ENCODE results near the gene PPM1L.

PPM1L gene

DNA sequence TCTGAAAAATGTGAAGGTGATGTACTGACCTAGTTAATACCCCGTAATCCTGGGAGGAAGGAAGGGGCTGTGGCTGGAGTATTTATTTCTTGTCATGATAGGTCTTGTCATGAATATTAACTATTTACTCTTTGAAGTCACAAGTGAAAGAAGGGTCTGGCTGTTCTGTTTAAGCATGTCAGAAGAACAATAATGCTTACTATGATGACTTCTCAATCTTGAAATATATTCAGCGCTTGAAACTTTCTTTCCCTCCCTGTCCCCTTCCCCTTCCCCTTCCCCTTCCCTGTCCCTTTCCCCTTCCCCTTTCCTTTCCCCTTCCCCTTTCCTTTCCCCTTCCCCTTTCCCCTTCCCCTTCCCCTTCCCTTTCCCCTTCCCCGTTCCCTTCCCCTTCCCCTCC lies 153.9 kb downstream of the PPM1L start:
- peaks cover 0 to 5% of the 10 kb centered on the region in 2 experiments for H3K4me1 ChIP-seq (ENCODE audit: control insufficient read depth in 1 of 2, insufficient read depth in 2 of 2, low read length in 2 of 2)
- no peak overlapping the region for H3K4ac ChIP-seq (ENCODE audit: low read depth, low read length)
- H3K9me3 ChIP-seq (ENCODE audit: insufficient read depth, low read depth, low read length): no peaks in the 10 kb centered on the region
- H4K8ac ChIP-seq (ENCODE audit: low read depth, low read length): no peak overlapping the region
- H2AFZ ChIP-seq (ENCODE audit: insufficient read depth, low read length, poor library complexity): no peak overlapping the region
- no peak overlapping the region for H2BK12ac ChIP-seq (ENCODE audit: low read length)
- H3K9ac ChIP-seq (ENCODE audit: low read length): no peak overlapping the region
- no peak overlapping the region for H4K91ac ChIP-seq (ENCODE audit: low read depth, low read length)
- no peaks in the 10 kb centered on the region for H3K36me3 ChIP-seq (ENCODE audit: control insufficient read depth in 1 of 2, insufficient read depth in 2 of 2, low read length in 2 of 2)
- H2AK5ac ChIP-seq (ENCODE audit: low read length): no peak overlapping the region
- peaks cover 1% of the 10 kb centered on the region for H3K79me1 ChIP-seq (ENCODE audit: low read length)
- H2BK120ac ChIP-seq (ENCODE audit: insufficient read depth, low read length, poor library complexity): no peak overlapping the region
- H4K12ac ChIP-seq (ENCODE audit: low read depth, low read length): no peak overlapping the region
- no peak overlapping the region for H3K14ac ChIP-seq (ENCODE audit: low read length)
- no peaks in the 10 kb centered on the region for H3K27me3 ChIP-seq (ENCODE audit: insufficient read depth, low read length)
- H3K18ac ChIP-seq (ENCODE audit: low read length): no peak overlapping the region
- H3K4me3 ChIP-seq (ENCODE audit: low read depth, low read length): no peak overlapping the region
- WGBS (ENCODE audit: extremely low coverage, insufficient coverage, insufficient read length): no CpG with 5 or more reads among the region's 3 CpGs
- no peak overlapping the region for H3K4me2 ChIP-seq (ENCODE audit: low read length)
- no peak overlapping the region for H2BK5ac ChIP-seq (ENCODE audit: low read depth, low read length, poor library complexity)
- H3K23ac ChIP-seq (ENCODE audit: low read length): no peak overlapping the region
- no peak for DNase-seq
- H3K79me2 ChIP-seq (ENCODE audit: control insufficient read depth, insufficient read depth, low read length, poor library complexity): no peaks in the 10 kb centered on the region
- H3K27ac ChIP-seq (ENCODE audit: low read depth, low read length): no peak overlapping the region

DNA sequence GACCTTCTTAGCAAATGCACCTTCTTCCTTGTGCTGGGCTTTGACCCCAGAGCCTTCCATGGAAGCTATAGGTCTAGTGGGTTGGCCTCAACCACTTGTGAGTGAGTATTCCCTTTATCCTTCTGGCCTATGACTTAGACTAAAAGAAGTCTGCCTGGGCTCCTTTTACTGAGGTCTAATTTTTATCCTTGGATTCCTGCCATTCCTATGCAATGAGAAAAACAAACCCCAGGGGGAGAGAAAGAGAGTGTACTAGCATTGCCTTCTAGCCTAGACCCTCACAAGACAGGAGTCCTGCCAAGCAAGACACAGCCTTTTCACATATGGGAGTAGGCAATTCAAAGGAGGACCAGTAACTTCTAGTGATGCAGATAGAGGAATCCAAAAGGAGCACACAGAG lies 155.4 kb downstream of the PPM1L start:
- Histone ChIP-seq H3K9me3 (ENCODE audit: insufficient read depth, low read depth, low read length) (no peaks in the 10 kb centered on the region), H3K4me2 (ENCODE audit: low read length) (no peak overlapping the region), H2AK5ac (ENCODE audit: low read length) (no peak overlapping the region), H3K14ac (ENCODE audit: low read length) (no peak overlapping the region), H2BK5ac (ENCODE audit: low read depth, low read length, poor library complexity) (no peak overlapping the region), H3K27me3 (ENCODE audit: insufficient read depth, low read length) (no peaks in the 10 kb centered on the region), H3K4me3 (ENCODE audit: low read depth, low read length) (no peak overlapping the region), H3K36me3 (ENCODE audit: control insufficient read depth in 1 of 2, insufficient read depth in 2 of 2, low read length in 2 of 2) (no peaks in the 10 kb centered on the region), H2BK12ac (ENCODE audit: low read length) (no peak overlapping the region), H4K91ac (ENCODE audit: low read depth, low read length) (no peak overlapping the region), H3K23ac (ENCODE audit: low read length) (no peak overlapping the region), H3K4me1 (ENCODE audit: control insufficient read depth in 1 of 2, insufficient read depth in 2 of 2, low read length in 2 of 2) (peaks cover 0 to 5% of the 10 kb centered on the region in 2 experiments), H2AFZ (ENCODE audit: insufficient read depth, low read length, poor library complexity) (no peak overlapping the region), H4K8ac (ENCODE audit: low read depth, low read length) (no peak overlapping the region), H2BK120ac (ENCODE audit: insufficient read depth, low read length, poor library complexity) (no peak overlapping the region), H3K4ac (ENCODE audit: low read depth, low read length) (no peak overlapping the region), H3K18ac (ENCODE audit: low read length) (no peak overlapping the region), H3K79me2 (ENCODE audit: control insufficient read depth, insufficient read depth, low read length, poor library complexity) (no peaks in the 10 kb centered on the region), H4K12ac (ENCODE audit: low read depth, low read length) (no peak overlapping the region), H3K79me1 (ENCODE audit: low read length) (peaks cover 1% of the 10 kb centered on the region), H3K9ac (ENCODE audit: low read length) (no peak overlapping the region), H3K27ac (ENCODE audit: low read depth, low read length) (no peak overlapping the region)
- peak in 1 of 2 donors; percentile 25 for DNase-seq

DNA sequence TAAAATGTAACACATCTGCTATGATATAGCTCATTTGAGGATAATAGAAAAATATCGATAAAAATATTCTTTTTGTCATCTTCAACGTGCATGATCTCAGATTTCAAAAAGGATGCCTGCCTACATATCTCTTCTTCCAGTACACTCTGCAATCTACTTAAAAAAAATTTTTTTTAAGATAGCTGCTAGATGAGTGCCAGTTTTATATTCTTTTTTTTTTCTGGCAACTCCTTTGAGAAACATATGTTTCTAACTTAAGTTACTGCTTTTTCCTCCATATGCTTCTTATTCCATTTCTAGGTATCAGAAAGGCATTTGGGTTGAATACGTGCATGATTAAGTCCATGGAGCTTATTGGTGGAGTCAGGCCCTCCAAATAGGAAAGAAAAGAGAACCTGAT lies 160.4 kb downstream of the PPM1L start:
- Histone ChIP-seq H2AFZ (ENCODE audit: insufficient read depth, low read length, poor library complexity) (no peak overlapping the region), H3K27me3 (ENCODE audit: insufficient read depth, low read length) (no peaks in the 10 kb centered on the region), H3K9me3 (ENCODE audit: insufficient read depth, low read depth, low read length) (no peaks in the 10 kb centered on the region), H3K4me2 (ENCODE audit: low read length) (no peak overlapping the region), H3K9ac (ENCODE audit: low read length) (no peak overlapping the region), H3K4me3 (ENCODE audit: low read depth, low read length) (no peak overlapping the region), H3K4ac (ENCODE audit: low read depth, low read length) (no peak overlapping the region), H4K8ac (ENCODE audit: low read depth, low read length) (no peak overlapping the region), H3K79me2 (ENCODE audit: control insufficient read depth, insufficient read depth, low read length, poor library complexity) (no peaks in the 10 kb centered on the region), H3K27ac (ENCODE audit: low read depth, low read length) (no peak overlapping the region), H3K36me3 (ENCODE audit: control insufficient read depth in 1 of 2, insufficient read depth in 2 of 2, low read length in 2 of 2) (no peaks in the 10 kb centered on the region), H3K4me1 (ENCODE audit: control insufficient read depth in 1 of 2, insufficient read depth in 2 of 2, low read length in 2 of 2) (peaks cover 0 to 3% of the 10 kb centered on the region in 2 experiments), H2BK12ac (ENCODE audit: low read length) (no peak overlapping the region), H2BK5ac (ENCODE audit: low read depth, low read length, poor library complexity) (no peak overlapping the region), H3K18ac (ENCODE audit: low read length) (no peak overlapping the region), H2AK5ac (ENCODE audit: low read length) (no peak overlapping the region), H4K91ac (ENCODE audit: low read depth, low read length) (no peak overlapping the region), H4K12ac (ENCODE audit: low read depth, low read length) (no peak overlapping the region), H3K14ac (ENCODE audit: low read length) (no peak overlapping the region), H3K79me1 (ENCODE audit: low read length) (no peaks in the 10 kb centered on the region), H2BK120ac (ENCODE audit: insufficient read depth, low read length, poor library complexity) (no peak overlapping the region), H3K23ac (ENCODE audit: low read length) (no peak overlapping the region)
- no peak for DNase-seq
- WGBS (ENCODE audit: extremely low coverage, insufficient coverage, insufficient read length): no CpG with 5 or more reads among the region's 3 CpGs

DNA sequence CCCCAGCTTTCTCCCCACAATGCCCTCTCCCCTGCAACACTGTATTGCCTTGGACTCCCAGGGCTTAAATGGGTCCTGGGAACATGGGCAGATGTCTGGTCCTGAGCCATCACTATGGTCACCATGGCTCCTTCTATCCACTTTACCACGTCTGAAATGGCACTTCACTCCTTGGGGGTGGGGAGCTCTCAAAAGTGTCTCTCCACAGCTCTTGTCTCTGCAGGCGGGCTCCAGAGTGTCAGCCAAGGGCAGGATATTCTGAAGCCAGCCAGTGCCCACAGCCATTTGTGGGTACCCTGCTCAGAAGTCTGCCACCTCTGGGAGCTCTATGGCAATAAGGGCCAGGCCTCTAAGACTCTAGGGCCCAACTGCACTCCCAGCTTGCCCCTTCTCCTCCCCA lies 163.9 kb downstream of the PPM1L start:
- H3K9ac ChIP-seq (ENCODE audit: low read length): no peak overlapping the region
- no peaks in the 10 kb centered on the region for H3K27me3 ChIP-seq (ENCODE audit: insufficient read depth, low read length)
- H4K91ac ChIP-seq (ENCODE audit: low read depth, low read length): no peak overlapping the region
- H3K79me1 ChIP-seq (ENCODE audit: low read length): no peaks in the 10 kb centered on the region
- no peak overlapping the region for H2AK5ac ChIP-seq (ENCODE audit: low read length)
- H3K14ac ChIP-seq (ENCODE audit: low read length): no peak overlapping the region
- H3K36me3 ChIP-seq (ENCODE audit: control insufficient read depth in 1 of 2, insufficient read depth in 2 of 2, low read length in 2 of 2): no peaks in the 10 kb centered on the region
- no peaks in the 10 kb centered on the region for H3K9me3 ChIP-seq (ENCODE audit: insufficient read depth, low read depth, low read length)
- H2BK5ac ChIP-seq (ENCODE audit: low read depth, low read length, poor library complexity): no peak overlapping the region
- no peak overlapping the region for H2BK12ac ChIP-seq (ENCODE audit: low read length)
- H3K4me2 ChIP-seq (ENCODE audit: low read length): no peak overlapping the region
- no peak overlapping the region for H3K4ac ChIP-seq (ENCODE audit: low read depth, low read length)
- H3K18ac ChIP-seq (ENCODE audit: low read length): no peak overlapping the region
- no peak overlapping the region for H2AFZ ChIP-seq (ENCODE audit: insufficient read depth, low read length, poor library complexity)
- DNase-seq: no peak
- no peak overlapping the region for H4K8ac ChIP-seq (ENCODE audit: low read depth, low read length)
- H3K23ac ChIP-seq (ENCODE audit: low read length): no peak overlapping the region
- H3K4me1 ChIP-seq (ENCODE audit: control insufficient read depth in 1 of 2, insufficient read depth in 2 of 2, low read length in 2 of 2): no peaks in the 10 kb centered on the region
- no peak overlapping the region for H4K12ac ChIP-seq (ENCODE audit: low read depth, low read length)
- H2BK120ac ChIP-seq (ENCODE audit: insufficient read depth, low read length, poor library complexity): no peak overlapping the region
- H3K79me2 ChIP-seq (ENCODE audit: control insufficient read depth, insufficient read depth, low read length, poor library complexity): no peaks in the 10 kb centered on the region
- H3K4me3 ChIP-seq (ENCODE audit: low read depth, low read length): no peak overlapping the region
- H3K27ac ChIP-seq (ENCODE audit: low read depth, low read length): no peak overlapping the region
- no CpG with 5 or more reads among the region's 2 CpGs for WGBS (ENCODE audit: extremely low coverage, insufficient coverage, insufficient read length)

Measured in trophoblast cell (in vitro differentiated cells and primary cell).